ENCODE results near the gene PGLYRP1.

PGLYRP1 gene

GRCh38 chr19:46032597-46033025 is 9.8 kb upstream of the PGLYRP1 start:
- no peak for DNase-seq (ENCODE audit: low read depth in 2 of 2)

DNA sequence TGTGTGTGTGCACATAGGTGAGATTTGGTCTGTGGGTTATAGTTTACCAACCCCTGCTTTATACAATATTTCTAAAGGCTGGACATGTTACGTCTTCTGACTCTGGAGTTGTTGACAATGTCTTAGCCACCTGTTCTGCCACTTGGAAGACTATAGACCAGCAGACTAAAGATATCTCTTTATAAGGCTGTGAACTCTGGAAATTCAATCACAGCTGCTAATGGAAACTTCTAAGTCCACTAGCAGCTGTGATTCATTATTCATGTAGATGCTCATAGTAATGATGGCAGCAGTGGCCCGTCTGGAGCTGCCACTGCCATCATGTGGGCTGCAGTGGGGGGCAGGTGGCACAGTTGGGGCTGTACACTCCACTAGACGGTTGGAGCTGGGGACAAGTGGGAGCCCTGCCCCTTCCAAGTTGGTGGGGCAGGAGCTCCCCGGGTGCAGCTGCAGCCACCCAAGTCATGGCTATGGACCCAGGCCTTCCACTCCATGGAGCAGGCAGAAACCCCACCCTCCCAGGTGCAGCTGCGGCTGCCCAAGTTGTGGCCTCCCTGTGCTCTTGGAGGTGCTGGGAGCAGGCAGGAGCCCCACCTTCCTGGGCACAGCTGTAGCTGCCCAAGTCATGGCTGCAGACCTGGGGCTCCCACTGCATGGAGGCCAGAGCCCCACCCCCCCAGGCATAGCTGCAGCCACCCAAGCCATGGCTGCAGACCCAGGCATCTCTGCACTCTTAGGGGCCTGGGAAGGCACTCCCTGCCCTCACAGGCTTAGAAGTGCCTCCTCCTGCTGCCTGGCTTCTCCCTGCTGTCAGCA is 9.1 kb upstream of the PGLYRP1 start:
- DNase-seq (ENCODE audit: low read depth in 2 of 2), result no peak

DNA sequence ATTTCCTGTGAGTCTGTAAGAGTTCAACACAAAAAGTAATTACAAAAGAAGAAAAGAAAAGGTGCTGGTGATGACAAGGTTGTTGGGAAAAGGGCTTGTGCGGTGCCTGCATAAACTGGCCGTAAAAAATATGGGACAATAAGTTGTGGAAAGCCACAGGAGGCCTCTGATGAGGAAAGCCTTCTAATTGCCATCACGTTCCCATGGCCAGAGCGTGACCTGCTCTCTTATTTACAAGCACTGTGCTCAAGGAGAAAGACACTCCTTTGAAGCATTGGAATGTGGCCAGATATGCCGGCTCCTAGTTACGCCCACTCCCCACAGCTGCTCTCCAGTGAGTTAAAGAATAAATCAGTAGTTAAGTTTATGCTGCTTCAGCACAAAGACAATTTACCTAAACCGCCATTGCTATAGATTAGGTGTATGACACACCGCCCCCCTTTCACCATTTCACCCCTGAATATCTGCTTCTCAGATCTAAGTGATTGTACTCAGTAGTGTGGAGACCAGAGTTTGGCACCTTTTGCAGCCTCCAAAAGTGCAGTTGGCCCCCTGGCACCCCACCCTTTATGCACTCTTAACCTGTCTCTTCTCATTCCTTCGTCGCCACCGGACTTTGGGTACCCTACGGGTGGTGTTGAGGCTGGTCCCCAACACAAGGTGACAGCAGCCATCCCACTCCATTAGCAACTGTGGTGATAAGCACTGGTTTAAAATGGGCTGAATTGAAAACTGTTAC is 8.1 kb upstream of the PGLYRP1 start:
- DNase-seq (ENCODE audit: low read depth in 2 of 2), result no peak

GRCh38 chr19:46025835-46026234 is 3.0 kb upstream of the PGLYRP1 start:
- no peak for DNase-seq (ENCODE audit: low read depth in 2 of 2)

DNA sequence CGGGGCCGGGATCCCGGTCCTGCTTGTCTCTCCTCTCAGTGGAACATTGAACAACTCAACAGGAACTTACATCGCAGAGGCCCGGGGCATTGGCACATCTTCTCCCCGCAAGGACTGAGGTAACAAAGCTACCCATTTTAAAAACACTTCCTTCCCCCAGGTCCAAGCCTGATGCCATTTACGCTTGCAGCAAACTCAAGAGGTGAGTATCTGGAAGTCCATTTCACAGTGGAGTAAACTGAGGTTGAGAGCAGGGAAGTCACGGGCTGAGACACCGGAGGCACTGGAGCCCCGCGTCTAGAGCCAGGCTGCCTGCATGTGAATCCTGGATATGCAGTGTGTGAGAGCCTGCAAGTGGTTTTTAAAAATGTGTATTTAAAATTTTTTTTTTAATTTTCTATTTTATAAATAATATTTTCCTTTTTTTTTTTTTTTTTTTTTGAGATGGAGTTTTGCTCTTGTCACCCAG is 492 bp upstream of the PGLYRP1 start:
- no peak for DNase-seq (ENCODE audit: low read depth in 2 of 2)

DNA sequence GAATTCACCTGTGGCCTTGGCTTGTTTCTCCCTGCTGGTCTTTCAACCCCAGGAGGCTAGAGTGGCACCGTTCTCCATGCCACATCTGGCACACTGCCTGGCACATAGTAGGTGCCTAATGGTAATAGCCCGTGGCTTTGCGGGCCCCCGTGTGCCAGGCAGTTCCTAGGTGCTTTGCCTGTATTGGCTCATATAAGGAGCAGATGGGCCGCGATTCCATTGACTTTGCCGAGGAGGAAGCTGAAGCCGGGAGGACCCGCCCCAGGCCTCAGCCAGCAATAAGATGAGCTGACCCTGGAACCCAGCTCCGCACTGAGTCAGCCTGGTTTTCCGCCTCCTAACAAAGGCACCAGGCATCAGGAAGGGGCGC is 807 bp downstream of the PGLYRP1 start:
- DNase-seq (ENCODE audit: low read depth in 2 of 2), result no peak

- DNase-seq (ENCODE audit: low read depth in 2 of 2), result no peak
Observed at GRCh38 chr19:46021531-46022041, 1.3 kb downstream of the PGLYRP1 start.

DNA sequence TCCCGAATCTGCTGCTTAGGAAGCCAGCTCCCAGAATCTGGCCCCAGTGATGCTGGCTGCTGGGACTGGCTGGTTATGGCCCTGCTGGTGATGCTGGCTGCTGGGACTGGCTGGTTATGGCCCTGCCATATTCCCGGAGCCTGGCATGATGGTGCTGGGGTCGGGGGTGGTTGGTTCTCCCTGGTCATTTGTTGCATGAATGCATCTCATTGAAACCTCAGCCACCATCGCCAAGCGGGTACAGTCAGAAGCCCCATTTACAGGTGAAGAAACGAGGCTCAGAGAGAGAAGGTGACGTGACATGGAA is 2.1 kb downstream of the PGLYRP1 start:
- no peak for DNase-seq (ENCODE audit: low read depth in 2 of 2)

GRCh38 chr19:46019270-46019669 is 3.6 kb downstream of the PGLYRP1 start:
- DNase-seq (ENCODE audit: low read depth in 2 of 2), result no peak

- DNase-seq (ENCODE audit: low read depth in 2 of 2), result no peak
Observed at GRCh38 chr19:46018729-46019251, 4.1 kb downstream of the PGLYRP1 start.

DNA sequence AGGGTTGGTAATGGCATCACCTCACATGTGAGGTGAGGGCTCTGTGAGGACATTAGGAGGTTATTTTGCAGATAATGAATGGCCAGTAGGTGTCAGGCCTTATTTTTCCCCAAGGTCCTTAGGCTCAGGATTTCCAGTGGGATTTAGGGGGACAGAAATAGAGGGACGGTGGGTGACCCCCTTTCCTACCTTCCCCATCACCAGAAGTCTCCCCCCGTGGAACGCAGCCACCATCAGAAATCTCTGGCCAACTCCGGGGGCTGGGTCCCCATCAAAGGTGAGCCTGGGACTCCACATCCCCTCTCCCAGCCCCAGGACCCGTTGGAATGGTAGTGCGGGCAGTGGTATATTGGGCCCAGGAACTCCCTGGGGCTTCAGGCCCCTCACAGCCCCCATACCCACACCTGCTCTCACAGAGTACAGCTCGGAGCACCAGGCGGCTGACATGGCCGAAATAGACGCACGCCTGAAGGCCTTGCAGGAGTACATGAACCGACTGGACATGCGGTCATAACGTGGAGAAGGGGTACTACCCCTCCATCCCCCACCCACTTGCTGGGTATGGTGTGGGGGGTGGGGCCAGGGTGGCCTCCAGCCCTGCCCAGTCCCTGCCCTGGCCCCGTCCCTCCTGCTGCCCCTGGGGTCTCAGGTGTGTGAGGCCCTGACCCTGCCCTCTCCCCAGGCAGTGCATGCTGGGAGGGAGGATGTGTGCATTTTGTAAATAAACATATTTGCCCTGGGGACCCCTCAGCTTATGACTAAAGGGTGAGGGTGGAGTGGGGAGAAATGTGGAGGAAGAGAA is 4.8 kb downstream of the PGLYRP1 start:
- DNase-seq (ENCODE audit: low read depth in 2 of 2), result no peak

GRCh38 chr19:46017095-46017429 is 5.8 kb downstream of the PGLYRP1 start:
- DNase-seq (ENCODE audit: low read depth in 2 of 2), result no peak

DNA sequence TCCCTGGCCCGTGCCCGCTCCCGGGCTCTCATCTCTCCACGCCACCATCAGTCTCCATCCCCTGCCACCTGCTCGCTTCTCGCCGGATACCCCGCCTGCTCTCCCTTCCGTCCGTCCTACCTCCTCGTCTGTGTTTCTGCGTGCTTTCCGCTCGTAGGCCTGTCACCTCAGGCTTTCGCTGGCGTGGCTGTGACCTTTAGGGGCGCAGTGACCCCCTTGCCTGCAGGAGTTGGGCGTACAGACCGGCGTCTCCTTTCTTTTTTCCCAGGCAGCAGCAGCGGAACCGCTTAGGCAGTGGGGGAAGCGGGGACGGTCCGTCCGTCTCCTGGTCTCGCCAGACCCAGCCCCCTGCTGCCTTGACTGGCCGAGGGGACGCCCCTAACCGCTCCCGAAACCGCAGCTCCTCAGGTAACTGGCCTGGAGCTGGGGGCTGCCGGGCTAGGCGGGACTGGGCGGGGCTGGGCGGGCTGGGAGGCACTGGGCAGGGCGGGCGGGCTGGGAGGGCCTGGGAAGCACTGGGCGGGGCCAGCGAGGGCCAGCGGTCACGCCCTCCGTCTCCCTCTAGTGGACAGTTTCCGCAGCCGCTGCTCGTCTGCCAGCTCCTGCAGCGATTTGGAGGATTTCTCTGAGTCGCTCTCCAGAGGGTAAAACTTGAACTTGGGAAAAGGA is 6.3 kb downstream of the PGLYRP1 start:
- peak; percentile 74 to 78 for DNase-seq (ENCODE audit: low read depth in 2 of 2)

GRCh38 chr19:46015687-46016425 is 7.0 kb downstream of the PGLYRP1 start:
- DNase-seq (ENCODE audit: low read depth in 2 of 2), result no peak

GRCh38 chr19:46014941-46015686 is 7.7 kb downstream of the PGLYRP1 start:
- peak; percentile 54 to 64 for DNase-seq (ENCODE audit: low read depth in 2 of 2)

DNA sequence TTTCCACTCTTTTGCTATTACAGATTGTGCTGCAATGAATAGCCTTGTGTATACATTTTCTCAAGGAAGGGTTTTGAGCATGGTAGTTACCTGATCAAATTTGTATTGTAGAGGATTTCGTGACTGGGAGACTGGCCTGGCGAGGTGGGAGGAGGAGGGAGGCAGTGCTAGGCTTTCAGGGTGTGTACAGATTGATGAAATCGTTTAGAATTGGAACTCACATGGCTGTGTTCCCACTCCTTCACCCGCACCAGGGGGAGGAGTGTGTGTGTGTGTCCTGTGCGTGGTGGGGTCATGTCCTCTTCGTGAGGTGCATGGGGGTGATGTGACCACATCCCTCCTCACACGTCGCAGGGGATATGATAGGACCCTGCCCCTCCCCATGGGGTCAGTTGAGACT is 8.3 kb downstream of the PGLYRP1 start:
- no peak for DNase-seq (ENCODE audit: low read depth in 2 of 2)

GRCh38 chr19:46009530-46010510 is 13.0 kb downstream of the PGLYRP1 start:
- peak; percentile 55 to 61 for DNase-seq (ENCODE audit: low read depth in 2 of 2)

GRCh38 chr19:46006411-46006810 is 16.4 kb downstream of the PGLYRP1 start:
- DNase-seq (ENCODE audit: low read depth in 2 of 2), result no peak

All from activated CD4-positive, alpha-beta T cell treated with anti-CD3 and anti-CD28 coated beads for 24 hours (primary cell).